AG10803 (cell line): ENCODE data around the gene KCNJ9.

ENCODE experiments used
- DNase-seq: peaks from one replicate; pipeline ENCODE4 v3.0.0; 2010; ENCODE audit warnings: low read depth
- H3K4me3 ChIP-seq: 2 replicates; pipeline ENCODE4 v1.5.1; 2011; ENCODE audit warnings: mild to moderate bottlenecking, low read length, control low read depth
- TF ChIP-seq, protein P1 (sequence below): conservative IDR thresholded peaks from 2 replicates; pipeline ENCODE4 v1.5.1; 2011; ENCODE audit warnings: mild to moderate bottlenecking, low read length, control low read depth, inconsistent platforms

The KCNJ9 gene

GRCh38 chr1:160089883-160090282 is 8.5 kb downstream of the KCNJ9 start:
- no peak for DNase-seq
- TF ChIP-seq, protein P1, sequence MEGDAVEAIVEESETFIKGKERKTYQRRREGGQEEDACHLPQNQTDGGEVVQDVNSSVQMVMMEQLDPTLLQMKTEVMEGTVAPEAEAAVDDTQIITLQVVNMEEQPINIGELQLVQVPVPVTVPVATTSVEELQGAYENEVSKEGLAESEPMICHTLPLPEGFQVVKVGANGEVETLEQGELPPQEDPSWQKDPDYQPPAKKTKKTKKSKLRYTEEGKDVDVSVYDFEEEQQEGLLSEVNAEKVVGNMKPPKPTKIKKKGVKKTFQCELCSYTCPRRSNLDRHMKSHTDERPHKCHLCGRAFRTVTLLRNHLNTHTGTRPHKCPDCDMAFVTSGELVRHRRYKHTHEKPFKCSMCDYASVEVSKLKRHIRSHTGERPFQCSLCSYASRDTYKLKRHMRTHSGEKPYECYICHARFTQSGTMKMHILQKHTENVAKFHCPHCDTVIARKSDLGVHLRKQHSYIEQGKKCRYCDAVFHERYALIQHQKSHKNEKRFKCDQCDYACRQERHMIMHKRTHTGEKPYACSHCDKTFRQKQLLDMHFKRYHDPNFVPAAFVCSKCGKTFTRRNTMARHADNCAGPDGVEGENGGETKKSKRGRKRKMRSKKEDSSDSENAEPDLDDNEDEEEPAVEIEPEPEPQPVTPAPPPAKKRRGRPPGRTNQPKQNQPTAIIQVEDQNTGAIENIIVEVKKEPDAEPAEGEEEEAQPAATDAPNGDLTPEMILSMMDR: no peak
- no peak overlapping the region for H3K4me3 ChIP-seq

DNA sequence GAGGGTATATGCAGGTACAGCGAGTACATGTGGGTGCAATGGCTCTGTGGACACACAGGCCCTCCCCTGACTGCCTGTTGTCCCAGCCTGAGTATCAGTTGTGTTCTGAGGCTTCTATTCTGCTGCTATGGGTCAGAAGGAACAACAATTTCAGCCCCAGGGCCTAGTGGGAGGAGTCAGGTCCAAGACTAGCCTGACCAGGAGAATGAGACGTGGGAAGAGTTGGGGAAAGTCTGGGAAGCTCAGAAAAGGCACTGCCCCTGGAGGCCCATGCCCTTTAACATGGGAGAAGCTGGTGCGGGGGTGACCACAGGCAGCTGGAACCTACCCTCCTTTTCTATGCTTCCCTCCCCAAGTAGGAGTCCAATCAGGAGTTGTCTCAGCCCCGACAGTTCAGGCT is 9.4 kb downstream of the KCNJ9 start:
- TF ChIP-seq, protein P1: no peak
- no peak for DNase-seq
- no peak overlapping the region for H3K4me3 ChIP-seq

- TF ChIP-seq, protein P1: no peak
- no peak for DNase-seq
- no peak overlapping the region for H3K4me3 ChIP-seq
Measured at GRCh38 chr1:160091666-160092223, 10.4 kb downstream of the KCNJ9 start.

DNA sequence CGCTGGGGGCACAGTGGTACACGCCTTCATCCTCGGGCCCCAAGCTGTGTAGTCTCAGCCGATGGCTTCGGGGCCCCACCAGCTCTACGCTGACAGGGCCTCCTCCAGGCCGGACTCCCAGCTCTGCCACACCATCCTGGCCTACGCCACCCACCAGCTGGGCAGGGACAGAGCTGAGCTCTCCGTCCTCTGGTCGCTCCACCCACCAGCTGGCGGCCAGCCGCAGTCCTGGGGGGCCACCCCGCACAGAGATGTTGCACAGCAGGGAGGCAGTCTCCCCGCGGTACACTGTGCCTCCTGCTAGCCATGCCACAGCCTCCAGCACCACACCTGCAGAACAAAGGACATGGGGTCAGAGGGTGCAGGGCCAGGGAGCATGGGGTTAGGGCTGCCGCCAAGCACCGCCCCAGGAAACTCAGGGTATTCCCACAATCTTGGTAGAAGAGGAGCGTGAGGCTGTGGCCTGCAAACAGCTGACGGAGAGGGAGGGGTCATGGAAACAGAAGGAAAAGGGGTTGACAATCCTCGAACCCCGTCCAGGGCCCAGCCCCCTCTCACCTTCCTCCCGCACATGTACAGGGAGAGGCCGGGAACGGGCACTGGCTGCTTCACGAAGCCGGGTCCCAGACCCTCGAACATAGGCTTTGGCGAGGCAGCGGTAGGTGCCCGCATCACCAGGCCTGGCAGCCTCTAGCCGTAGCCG is 11.2 kb downstream of the KCNJ9 start:
- TF ChIP-seq, protein P1: no peak
- no peak for DNase-seq
- no peak overlapping the region for H3K4me3 ChIP-seq

DNA sequence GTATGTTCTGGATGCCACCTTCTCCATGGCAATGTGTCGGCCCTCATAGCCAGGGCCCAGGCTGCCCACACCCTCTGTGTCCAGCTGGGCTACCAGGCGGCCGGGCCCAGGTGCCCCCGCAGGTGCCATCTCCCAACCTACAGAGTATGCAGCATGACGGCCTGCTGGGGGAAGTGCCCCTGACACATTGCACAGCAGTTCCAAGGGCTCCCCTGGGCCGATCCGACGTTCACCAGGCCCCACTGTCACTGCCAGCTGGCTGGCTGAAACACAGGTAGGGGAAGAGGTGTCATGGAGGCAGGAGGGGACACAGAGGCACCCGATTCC is 11.7 kb downstream of the KCNJ9 start:
- no peak overlapping the region for H3K4me3 ChIP-seq
- TF ChIP-seq, protein P1: no peak
- DNase-seq: no peak

DNA sequence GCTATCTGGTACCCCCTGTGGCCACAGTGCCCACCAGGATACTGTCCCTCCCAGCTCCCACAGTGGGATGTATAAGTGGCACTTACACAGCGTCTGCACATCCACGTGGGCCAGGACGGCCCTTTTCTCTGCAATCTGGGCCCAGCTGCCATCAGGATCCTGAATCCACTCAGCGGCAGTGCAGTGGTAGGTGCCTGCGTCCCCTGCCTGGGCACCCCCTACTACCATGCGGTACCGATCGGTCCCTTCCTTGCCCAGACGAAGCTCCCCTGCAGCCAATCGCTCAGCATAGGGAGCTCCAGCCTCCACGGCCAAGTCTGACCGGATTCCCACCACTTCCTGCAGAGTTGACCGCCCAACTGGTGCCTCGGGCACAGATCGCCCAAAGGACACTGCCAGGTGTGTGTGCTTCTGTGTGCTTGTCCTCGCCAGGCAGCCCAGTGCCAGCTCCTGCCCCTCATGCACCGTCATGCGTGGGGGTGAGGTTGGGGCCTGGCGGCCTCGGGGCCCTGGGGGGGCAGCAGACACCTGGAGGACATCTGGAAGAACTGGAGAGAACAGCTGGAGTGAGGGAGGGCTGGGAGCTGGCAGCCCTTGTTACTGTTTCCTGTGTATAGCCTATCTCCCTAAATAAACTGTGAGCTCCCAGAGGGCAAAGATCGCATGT is 12.4 kb downstream of the KCNJ9 start:
- no peak for DNase-seq
- TF ChIP-seq, protein P1: no peak
- no peak overlapping the region for H3K4me3 ChIP-seq

DNA sequence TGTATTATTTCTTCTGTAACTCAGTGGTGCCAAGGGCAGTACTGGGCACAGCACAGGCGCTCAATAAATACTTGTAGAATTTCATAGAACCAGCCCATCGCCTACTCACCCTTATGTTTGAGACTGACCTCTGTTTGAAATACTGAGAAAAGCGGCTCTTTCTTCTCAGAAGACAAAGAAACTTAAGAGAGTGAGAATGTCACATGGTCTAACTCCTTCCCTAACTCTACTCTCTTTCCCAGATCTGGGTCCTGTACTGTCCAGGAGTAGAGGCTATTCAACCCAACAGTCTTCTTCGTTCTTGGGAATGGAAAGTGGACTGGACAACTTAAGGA is 12.9 kb downstream of the KCNJ9 start:
- TF ChIP-seq, protein P1: no peak
- no peak overlapping the region for H3K4me3 ChIP-seq
- no peak for DNase-seq
